Renal cortical epithelial cell (primary cell): ENCODE data around the gene VAMP7. TPM values are rescaled to one million over a fixed set of nuclear protein-coding genes. Genes with fewer than 3 reads are reported as not detected.
A peak's percentile ranks its signal among the peaks of the same experiment; 100 is the strongest.
"Not testable (repeated sequence)": the region's sequence is repeated elsewhere in the genome, so short reads cannot be mapped to it uniquely, and the experiment has no call there.

Experiments
- DNase-seq: peaks from one replicate; pipeline ENCODE4 v3.0.0-alpha.2; 2011; ENCODE audit warnings: low read depth
- total RNA-seq: library from RNA; depleted of rRNA; stranded (reverse); fragments of >200 nt; gene quantifications from 2 replicates; pipeline ENCODE4 v1.2.3, GENCODE V29; 2014

The VAMP7 gene, protein sequence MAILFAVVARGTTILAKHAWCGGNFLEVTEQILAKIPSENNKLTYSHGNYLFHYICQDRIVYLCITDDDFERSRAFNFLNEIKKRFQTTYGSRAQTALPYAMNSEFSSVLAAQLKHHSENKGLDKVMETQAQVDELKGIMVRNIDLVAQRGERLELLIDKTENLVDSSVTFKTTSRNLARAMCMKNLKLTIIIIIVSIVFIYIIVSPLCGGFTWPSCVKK
- 72.9 and 76.1 TPM in 2 replicates for total RNA-seq

DNA sequence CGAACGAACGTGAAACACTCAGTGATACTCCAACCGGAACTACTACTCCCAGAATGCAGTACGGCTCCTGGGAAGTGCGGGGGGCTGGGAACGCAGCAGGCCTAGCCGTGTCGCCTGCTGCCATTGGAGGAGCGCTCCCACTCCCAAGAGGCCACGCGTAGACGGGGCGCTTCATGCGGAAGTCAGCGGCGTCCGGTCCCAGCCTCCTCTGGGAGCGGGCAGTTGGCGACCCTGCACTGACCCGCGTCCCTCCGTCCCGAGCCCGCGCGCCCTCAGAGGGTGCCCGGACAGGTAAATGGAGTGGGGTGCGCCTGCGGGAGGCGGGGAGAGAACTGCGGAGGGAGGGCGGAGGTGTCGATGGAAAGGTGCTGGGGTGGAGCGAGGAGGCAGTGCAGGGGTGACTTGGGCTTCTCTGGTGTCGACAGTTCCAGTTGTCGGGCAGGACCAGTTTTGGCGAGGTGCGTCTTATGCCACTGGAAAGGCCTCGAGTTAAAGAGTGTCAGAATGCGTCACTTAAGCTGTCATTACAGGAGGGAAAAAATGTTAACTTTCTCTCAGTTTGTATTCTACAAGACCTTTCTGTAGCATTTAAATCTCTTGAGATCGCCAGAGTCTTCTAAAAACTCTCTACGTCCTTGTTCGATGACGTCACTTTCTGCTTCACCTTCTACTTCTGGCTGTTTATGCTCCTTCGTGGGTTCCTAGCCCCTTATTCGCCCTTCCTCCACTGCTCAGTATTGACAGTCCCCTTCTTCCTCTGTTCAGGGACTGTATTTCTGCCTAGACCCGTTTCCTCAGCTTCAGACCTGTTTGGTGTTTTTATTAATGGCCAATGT lies at the start of gene VAMP7:
Gene VAMP7 (plus strand): TSS at position 188 of the 836 bp plus-strand sequence. CDS start 8,122 bp downstream, outside the sequence.
- DNase-seq: peak; percentile 77

DNA sequence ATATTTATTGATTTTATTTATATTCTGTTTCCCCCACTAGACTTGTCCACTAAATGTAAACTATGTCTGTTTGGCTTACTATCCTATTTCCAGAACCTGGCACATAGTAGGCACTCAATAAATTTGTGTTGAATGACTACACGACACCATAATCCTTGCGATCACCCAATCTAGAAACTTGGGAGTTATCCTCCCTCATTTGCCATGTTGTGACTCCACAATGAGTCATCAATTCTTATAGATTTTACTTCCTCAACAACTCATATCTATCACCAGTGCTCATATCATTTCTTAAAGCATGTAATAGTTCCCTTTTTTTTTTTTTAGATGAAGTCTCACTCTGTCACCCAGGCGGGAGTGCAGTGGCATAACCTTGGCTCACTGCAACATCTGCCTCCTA lies 39.9 kb upstream of the VAMP7 start:
- DNase-seq: no peak

DNA sequence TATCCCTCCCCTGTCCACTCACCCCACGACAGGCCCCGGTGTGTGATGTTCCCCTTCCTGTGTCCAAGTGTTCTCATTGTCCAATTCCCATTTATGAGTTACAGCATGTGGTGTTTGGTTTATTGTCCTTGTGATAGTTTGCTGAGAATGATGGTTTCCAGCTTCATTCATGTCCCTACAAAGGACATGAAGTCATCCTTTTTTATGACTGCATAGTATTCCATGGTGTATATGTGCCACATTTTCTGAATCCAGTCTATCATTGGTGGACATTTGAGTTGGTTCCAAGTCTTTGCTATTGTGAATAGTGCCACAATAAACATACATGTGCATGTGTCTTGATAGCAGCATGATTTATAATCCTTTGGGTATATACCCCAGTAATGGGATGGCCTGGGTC lies 29.4 kb upstream of the VAMP7 start:
- DNase-seq: not testable (repeated sequence)

DNA sequence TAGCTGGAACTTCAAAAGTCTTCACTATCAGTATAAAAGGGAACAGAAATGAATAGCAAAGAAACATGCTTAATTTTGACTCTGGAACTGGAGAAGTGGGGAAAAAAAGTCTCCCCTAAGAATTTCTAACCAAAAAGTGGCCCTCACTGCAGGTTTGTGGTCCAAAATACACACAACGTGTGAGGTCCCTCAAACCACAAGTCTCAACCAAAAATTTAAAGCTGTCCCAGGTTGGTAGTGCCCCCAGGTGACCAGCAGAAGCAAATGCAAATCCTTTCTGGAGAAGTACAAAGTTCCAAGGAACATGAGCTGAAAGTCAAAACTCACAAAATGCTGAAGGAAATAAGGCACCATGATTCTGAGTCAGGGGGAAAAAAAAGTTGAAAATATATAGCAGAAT lies 23.6 kb upstream of the VAMP7 start:
- DNase-seq: no peak

DNA sequence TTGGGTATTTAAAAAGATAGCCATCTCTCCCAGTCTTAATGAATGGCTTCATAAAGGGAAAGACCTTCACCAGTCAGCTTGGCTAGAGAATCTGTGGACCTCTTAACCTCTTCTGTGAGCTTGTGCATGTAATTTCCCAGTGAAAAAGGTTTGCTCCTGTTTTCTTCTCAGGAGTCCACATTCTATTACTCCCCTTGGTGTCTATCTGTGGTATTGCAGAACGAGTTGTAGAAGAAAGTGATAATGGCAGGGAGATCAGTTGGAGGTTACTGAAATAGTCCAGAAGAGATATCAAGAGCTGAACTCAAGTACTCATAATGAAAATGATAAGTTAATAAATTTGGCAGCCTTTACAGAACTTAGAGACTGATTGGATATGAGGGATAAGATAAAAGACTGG lies 16.5 kb upstream of the VAMP7 start:
- DNase-seq: peak; percentile 12

DNA sequence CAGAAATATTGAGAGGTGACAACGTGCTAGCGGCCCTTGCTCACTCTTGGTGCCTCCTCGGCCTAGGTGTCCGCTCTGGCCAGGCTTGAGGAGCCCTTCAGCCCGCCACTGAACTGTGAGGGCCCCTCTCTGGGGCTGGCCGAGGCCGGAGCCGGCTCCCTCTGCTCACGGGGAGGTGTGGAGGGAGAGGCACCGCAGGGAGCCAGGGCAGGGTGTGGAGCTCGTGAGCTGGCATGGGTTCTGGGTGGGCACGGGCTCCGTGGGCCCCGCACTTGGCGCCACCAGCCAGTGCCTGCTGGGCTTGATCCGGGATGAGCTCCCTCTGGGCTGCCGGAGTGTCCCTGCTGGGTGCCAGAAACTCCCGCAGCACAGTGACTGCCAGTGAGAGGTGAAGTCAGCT lies 16.0 kb upstream of the VAMP7 start:
- DNase-seq: no peak

DNA sequence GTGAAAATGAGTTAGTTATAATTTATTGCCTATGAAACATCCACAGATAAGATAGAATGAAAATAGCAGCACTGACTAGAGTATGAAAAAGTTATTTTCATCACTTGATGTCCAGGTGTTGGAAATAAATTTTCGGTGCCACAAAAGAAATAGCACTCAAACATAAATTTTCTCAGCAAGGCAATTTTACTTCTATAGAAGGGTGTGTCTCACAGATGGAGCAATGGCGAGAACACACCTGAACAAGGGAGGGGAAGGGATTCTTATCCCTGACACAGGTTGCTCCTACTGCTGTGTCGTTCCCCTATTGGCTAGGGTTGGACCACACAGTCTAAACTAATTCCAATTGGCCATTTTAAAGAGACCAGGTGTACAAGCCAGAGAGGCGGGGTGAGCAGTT lies 13.3 kb upstream of the VAMP7 start:
- DNase-seq: no peak

DNA sequence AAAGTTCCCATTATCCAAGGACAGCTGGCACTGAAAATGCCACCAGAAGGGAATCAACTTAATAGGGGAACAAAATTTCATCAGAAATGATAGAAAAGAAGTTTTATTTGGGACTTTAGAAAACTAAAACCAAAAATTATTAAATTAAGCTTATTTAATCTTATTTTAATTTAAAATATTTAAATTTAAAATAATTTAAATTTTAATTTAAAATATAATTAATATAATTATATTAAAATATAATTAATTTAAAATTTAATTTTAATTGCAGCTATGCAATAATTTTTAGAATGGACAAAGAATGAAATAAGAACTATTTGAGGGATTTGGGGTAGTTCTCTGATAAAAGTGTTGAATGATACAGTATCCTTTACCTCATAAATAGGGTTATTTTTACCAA lies 10.2 kb upstream of the VAMP7 start:
- no peak for DNase-seq

DNA sequence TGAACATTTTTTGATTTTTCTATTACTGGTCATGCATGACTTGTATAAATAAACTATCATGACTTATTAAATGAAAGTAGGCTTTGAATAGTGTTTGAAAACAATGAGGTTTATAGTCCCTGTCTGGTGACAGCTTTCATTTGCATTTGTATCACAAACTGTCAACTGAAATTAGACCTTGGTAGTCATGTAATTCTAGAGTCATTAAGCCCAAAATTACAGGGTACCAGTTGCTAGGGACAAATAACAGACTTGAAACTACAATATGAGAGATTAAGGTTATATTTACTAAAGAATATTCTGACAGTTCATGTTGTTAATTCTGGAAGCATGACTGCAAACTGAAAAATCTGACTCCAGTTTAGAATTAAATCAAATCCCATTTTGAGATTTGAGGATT lies 9.2 kb upstream of the VAMP7 start:
- DNase-seq: no peak

DNA sequence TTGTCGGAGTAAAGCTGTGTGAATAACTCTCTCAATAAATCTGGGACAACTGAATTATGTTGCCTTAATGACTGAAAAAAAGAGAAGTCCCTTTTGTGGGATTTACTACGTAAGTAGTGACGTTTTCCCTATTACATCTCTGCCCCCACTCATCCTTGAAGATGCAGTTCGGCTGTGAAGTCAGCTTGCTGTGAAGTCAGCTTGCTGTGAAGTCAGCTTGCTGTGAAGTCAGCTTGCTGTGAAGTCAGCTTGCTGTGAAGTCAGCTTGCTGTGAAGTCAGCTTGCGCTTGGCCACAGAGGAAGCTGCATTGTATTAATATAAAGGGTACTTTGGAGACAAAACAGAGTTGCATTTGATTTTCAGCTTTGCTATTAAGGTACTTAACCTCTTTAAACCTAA lies 8.0 kb upstream of the VAMP7 start:
- DNase-seq: no peak

DNA sequence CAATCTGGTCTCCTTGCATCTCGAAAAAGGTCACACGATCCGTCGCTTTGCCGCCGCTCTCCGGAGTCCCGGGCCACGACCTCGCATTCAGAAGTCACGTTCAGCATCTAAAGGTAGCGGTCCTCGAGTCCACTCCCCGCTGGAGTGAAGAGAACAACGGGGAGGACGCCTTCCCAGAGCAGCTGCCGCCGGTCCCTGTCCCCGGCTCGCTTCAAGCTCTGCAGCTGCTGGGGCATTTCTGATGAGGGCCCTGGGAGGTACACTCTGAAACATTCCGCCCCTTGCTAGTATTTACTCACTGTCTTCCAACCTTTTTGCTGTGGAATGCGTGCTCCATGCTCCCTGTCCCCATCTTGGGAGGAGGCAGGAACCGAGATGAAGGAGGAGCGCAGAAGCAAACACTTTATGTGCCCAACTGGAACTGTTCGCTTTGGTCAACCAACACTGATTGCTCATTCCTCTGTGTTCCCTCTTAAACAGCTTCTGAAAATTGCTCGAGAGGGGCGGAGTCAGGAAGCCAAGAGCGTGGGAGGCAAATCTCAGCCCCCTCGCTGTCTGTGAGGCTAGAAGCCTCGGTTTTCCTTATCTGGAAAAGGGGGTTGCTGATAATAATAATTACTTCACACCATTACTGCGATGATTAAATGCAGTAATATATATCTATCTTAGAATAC lies 6.4 kb upstream of the VAMP7 start:
- DNase-seq: peak; percentile 2

DNA sequence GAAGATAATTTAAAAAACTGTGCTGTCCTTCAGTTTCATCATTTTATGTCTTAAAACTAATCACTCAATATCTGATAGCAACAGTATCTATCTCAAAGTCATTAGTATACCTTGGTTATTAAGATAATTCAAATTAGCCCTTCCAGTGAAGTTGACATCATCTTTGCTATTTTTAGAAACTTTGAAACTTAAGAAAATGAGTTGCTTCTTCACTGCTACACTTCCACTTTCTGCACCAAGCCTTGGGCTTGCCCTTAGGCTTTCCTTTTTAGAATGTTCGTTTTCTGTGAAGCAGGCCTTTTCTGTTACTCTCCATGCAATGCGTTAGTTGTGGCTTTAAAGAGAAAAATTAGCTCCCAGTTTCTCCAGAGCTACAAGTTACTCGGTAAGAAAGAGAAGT lies 4.4 kb upstream of the VAMP7 start:
- DNase-seq: no peak

DNA sequence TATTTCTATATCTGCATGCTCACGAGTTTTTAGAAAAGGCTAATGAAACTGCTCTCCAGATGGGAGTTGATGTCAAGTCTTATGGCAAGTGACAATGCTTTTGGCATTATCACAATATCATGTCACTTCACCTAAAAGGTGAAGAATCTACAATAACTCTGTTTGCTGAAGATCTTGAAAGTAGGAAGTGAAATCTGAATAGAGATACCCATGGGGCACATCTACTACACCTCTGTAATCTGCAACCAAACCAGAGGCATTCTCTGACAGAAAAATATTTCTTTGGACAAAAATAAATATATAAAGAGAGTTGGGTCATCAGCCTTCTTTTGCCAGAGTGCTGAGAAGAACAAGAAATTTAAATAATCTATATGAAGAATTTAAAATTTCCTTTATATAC lies 3.9 kb upstream of the VAMP7 start:
- DNase-seq: no peak

DNA sequence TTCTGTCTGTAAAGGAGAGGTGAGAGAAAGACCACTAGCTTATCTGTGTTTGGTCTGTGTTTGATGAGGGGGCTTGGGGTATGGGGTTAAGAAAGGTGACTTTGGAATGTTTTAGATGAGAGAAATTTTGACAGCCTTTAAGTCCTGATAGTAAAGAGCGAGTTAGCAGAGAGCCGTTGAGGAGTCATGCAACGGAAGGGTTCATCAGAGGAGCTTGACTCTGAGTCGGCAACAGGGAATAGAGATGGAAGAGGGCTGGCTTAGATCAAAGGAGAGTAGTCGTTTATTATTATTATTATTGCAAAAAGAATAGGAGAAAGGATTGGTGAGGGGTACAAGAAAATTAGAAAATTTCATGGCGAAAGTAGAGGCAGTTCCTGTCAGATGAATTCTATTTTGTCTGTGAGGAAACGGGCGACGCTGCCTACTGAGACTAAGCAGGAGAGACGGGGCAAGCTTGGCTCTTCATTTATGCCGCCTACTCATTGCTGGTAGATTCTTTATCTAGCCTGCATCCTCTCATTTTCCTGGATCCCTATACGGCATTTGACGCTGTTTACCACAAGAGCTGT lies 473 bp upstream of the VAMP7 start:
- no peak for DNase-seq

DNA sequence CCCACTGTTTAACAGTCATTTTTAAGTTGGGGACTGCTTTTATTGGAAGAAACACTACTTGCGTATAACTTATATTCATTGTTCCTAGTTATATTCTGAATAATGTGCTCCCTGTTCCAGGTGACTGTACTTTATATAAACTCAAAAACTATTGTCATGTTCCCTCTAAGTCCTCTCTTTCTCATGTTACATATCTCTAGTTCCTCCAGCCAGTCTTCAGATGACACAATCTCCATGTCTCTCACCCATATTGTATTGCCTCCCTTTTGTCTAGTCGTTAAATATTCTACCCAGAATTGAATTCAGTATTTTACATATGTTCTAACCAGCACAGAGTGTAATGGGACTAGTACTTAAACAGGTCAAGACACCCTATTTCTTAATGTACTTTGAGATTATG lies 5.3 kb downstream of the VAMP7 start:
- DNase-seq: no peak

DNA sequence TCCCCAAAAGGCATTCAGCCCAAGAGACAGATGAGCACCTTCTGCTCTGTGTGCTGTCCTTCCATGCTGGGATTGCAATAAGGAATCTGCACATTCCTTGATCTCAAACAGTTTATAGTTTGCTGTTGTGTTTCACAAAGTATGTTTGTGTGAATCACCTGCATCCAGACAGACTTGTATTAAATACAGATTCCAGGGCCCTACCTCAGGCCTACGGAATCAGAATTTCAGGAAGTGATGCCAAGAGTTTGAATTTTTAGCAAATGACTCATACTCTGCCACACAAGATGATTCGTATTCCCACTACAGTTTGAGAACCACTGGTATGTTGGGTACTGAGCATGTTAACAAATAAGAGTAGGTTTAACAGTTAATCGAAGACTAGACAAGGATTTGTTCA lies 7.0 kb downstream of the VAMP7 start:
- DNase-seq: peak; percentile 93

DNA sequence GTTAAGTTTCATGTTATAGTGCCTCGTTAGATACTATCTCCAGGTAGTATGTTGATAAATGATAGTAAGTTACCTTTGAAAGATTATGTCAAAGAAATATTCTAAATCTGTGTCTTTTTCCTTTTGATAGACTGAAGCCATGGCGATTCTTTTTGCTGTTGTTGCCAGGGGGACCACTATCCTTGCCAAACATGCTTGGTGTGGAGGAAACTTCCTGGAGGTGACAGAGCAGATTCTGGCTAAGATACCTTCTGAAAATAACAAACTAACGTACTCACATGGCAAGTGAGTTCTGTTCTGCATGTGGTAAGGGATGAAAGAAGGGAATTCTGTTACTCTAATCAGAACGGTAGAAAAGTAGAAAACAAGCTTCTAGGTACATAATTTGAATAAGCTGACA lies 8.2 kb downstream of the VAMP7 start:
- no peak for DNase-seq

DNA sequence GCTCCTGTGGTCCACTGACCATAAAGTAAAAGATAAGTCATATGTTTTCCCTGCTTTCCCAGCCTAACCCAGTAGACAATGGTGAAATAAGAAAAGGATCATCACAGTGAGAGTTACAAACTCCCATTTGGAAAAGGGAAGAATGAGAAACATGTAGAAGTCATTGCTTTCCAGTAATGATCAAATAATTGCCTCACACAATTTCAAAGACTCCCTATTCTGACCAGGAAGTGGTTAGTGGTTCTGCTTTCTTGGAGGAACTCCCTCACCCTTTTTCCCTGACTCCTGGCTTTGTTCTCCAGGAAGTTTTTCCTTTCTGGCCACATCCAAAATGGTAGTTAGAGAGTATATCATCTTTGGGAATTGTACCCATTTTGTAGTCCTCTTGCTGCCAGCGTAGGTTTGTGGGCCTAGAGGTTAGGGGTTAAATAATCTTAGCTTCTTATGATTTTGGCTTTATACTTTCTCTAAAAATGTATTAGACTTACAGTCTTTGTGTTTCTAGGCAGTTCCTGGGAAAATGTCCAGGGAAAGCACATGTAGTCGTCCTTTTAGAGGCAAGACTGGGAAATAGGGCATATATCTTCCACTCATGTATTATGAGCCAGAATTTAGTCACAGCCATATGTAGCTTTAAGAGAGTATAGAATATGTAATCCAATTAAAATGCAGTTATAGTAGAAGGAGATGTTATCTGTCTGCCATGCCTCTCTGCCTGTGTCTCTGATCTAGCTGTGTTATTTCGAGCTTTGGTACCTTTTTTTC lies 10.5 kb downstream of the VAMP7 start:
- DNase-seq: peak; percentile 21

DNA sequence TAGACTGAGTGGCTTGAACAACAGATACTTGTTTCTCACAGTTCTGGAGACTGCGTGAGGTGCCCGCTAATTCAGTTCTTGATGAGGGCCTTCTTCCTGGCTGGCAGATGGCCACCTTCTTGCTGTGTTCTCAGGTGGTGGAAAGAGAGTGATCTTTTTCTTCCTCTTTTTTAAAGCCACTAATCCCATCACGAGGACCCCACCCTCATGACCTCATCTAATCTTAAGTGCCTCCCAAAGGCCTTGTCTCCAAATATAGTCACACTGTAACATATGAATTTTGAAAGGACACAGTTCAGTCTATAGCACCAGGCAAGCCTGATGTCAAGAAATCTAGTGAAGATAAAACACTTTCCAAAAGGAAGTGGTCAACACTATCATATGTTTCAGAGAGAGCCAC lies 12.4 kb downstream of the VAMP7 start:
- DNase-seq: no peak

DNA sequence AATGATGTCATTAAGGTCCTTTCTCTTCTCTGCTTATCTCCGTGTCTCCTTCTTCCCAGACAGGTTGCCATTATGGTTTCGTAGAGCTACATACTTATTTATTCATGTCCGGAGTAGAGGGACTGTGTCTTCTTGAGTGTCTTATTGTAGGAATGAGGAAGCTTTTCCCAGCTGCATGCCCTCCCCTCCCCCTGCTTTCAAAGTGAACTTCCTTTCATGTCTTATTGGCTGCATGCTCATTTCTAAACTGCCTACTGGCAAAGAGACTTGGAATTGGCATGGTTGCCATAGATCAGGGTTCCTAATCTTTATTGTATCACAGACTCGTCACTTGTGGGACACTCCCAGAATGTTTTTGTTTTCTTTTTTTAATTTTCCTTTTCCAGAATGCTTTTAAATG lies 15.4 kb downstream of the VAMP7 start:
- no peak for DNase-seq

DNA sequence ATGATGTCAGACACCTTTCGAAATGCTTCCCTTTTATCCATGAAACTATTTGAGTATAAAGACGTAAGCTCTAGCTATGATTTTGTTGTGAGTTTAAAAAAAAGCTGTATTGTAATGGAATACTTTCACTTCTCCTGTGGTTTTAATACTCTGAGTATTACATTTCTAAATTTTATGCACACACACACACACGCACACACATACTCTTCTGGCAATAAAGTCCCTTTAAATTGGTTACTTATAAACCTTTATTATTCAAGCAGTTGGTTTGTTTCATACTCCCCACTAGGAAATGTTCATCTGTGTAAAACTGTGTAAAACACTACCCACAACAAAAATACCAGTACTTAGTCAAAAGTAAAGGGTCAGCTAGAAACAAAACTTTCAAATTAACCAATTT lies 18.2 kb downstream of the VAMP7 start:
- peak; percentile 53 for DNase-seq

DNA sequence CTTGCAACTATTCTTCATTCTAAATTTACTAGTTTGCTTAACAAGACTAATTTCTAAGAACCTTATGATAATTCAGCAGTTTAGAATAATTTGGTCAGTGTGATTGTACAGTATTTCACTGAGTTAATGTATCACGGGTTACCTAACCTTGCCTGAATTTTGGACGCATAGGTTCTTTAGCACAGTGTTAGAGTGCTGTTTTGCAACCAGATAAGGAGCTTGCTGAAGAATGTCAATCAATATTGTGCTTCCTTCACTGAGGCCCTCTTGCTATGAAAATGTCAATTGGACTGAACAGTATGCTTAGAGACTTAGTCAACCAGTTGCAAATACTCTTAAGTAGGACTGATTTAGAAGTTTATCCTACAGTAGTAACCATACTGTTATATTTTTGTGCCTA lies 19.6 kb downstream of the VAMP7 start:
- DNase-seq: no peak
